ENCODE measurements around the gene THRSP. TPM values are rescaled to one million over a fixed set of nuclear protein-coding genes. Genes with fewer than 3 reads are reported as not detected.

Gene THRSP
- total and polyA plus RNA-seq, 2 donors from 2014 or later = 6.4 TPM; not detected in 1

DNA sequence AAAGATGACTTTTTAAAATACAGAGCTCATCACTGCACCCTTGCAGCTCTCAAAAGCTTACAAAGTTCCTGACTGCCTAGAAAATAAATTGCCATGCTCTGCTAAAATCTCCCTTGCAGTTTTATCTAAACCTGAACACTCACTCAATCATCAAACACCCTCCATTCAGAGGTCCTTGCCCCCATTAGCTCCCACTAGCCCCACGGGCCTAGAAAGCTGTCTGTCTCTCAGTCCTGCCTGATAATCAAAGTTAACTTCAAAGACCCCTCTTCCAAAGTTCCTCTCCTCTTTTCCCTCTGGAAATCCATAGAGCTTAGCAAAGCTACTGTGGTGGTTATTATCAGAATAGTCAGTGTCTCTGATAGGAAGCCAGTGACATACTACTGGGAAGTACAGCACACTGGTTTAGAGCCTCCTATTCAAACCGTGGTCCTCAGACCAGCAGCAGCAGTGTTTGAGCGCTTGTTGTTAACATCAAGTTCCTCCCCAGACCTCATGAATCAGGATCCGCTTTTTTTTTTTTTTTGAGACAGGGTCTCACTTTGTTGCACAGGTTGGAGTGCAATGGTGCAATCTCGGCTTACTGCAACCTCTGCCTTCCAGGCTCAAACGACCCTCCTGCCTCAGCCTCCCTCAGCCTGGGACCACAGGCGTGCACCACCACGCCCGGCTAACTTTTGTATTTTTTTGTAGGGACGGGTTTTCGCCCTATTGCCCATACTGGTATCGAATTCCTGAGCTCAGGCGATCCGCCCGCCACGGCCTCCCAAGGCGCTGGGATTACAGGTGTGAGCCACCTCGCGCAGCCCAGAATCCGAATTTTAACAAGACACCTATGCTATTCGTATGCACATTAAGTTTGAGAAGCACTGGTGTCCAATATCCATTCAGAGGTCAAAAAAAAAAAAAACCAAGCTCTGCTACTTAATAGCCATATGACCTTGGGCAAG, 14.8 kb downstream of the THRSP start:
- H3K9me3 ChIP-seq (ENCODE audit: control insufficient read depth in 2 of 3, insufficient read depth in 1 of 3, low read length in 3 of 3) = no peaks in the 10 kb centered on the region
- intact Hi-C loops (cut with DNase I) = no loop called here
- H3K36me3 ChIP-seq (ENCODE audit: control insufficient read depth in 2 of 3, insufficient read depth in 3 of 3, low read length in 3 of 3) = no peaks in the 10 kb centered on the region
- TF ChIP-seq, protein P1, sequence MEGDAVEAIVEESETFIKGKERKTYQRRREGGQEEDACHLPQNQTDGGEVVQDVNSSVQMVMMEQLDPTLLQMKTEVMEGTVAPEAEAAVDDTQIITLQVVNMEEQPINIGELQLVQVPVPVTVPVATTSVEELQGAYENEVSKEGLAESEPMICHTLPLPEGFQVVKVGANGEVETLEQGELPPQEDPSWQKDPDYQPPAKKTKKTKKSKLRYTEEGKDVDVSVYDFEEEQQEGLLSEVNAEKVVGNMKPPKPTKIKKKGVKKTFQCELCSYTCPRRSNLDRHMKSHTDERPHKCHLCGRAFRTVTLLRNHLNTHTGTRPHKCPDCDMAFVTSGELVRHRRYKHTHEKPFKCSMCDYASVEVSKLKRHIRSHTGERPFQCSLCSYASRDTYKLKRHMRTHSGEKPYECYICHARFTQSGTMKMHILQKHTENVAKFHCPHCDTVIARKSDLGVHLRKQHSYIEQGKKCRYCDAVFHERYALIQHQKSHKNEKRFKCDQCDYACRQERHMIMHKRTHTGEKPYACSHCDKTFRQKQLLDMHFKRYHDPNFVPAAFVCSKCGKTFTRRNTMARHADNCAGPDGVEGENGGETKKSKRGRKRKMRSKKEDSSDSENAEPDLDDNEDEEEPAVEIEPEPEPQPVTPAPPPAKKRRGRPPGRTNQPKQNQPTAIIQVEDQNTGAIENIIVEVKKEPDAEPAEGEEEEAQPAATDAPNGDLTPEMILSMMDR (IDR thresholded peaks at IDR 0.05; ENCODE audit: borderline replicate concordance, extremely low read depth, insufficient read depth) = no peak
- H3K27ac ChIP-seq (ENCODE audit: low read depth in 2 of 2, low read length in 2 of 2) = no peak overlapping the region
- no peaks in the 10 kb centered on the region for H3K27me3 ChIP-seq (ENCODE audit: control insufficient read depth, insufficient read depth, low read length)
- FAIRE-seq (no peak), DNase-seq (no peak)
- H3K4me1 ChIP-seq (ENCODE audit: control insufficient read depth in 2 of 3, insufficient read depth in 2 of 3, low read depth in 1 of 3, low read length in 3 of 3) = peaks cover 0 to 17% (median 7%) of the 10 kb centered on the region in 3 donors
- peak overlapping the region; percentile 79 to 85 (median 83) for H3K9ac ChIP-seq (ENCODE audit: low read length in 3 of 3)
- peak overlapping the region; percentile 89 to 98 (median 93) for H3K4me3 ChIP-seq (ENCODE audit: low read length in 3 of 3)

DNA sequence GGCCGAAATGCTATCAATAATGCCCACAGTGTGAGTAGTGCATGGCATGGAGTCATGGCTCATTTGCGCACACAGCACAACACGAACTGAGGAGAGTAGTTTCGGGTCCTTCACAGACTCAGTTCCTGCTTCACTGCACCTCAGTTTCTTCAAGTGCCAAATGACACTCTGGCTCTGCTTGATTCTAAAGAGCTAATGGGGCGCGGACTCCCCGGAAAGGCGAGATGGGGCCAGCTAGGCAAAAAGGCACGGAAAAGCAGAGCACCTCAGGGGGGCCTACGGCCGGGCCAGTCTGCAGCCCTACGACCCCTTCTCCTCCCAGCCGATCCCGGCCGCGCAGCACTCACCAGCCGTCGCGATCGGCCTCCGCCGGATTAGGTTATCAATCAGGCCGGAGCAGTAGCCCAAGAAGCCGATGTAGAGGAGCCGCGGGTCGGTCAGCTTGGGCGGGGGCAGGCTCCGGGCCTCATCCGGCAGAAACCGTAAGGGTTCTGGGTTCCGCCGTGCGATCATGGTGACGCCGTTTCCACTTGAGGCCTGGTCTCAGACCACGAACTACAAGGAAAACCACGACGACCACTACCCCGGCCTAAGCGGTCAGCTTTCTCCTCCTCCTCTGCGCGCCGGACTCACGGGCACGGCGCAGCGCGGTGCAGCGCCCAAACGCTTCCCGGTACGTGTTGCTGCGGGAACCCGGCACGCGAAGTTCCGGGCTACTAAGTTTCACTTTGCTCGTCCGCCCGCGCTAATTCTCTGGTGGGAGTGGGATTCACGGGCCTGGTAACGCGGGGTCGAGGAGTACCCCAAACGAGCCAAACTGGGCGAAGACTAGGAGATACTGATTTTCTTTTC, 15.8 kb downstream of the THRSP start, which contains the start of gene NDUFC2:
TSS of gene NDUFC2 (minus strand) at position 631 of the 852 bp plus-strand sequence. CDS start at position 513, 118 bp downstream.
- peak; percentile 83 to 93 (median 90) for DNase-seq
- no peaks in the 10 kb centered on the region for H3K27me3 ChIP-seq (ENCODE audit: control insufficient read depth, insufficient read depth, low read length)
- no peak for FAIRE-seq
- H3K4me1 ChIP-seq (ENCODE audit: control insufficient read depth in 2 of 3, insufficient read depth in 2 of 3, low read depth in 1 of 3, low read length in 3 of 3) = peaks cover 0 to 17% (median 7%) of the 10 kb centered on the region in 3 donors
- H3K4me3 ChIP-seq (ENCODE audit: low read length in 3 of 3) = peak within 1 kb of the TSS; percentile 89 to 98 (median 93)
- no peaks in the 10 kb centered on the region for H3K9me3 ChIP-seq (ENCODE audit: control insufficient read depth in 2 of 3, insufficient read depth in 1 of 3, low read length in 3 of 3)
- TF ChIP-seq, protein P1 (IDR thresholded peaks at IDR 0.05; ENCODE audit: borderline replicate concordance, extremely low read depth, insufficient read depth) = no peak
- peak within 1 kb of the TSS; percentile 79 to 85 (median 83) for H3K9ac ChIP-seq (ENCODE audit: low read length in 3 of 3)
- intact Hi-C loops (cut with DNase I) = no loop called here
- peak within 1 kb of the TSS; percentile 87 to 89 for H3K27ac ChIP-seq (ENCODE audit: low read depth in 2 of 2, low read length in 2 of 2)
- no peaks in the 10 kb centered on the region for H3K36me3 ChIP-seq (ENCODE audit: control insufficient read depth in 2 of 3, insufficient read depth in 3 of 3, low read length in 3 of 3)

DNA sequence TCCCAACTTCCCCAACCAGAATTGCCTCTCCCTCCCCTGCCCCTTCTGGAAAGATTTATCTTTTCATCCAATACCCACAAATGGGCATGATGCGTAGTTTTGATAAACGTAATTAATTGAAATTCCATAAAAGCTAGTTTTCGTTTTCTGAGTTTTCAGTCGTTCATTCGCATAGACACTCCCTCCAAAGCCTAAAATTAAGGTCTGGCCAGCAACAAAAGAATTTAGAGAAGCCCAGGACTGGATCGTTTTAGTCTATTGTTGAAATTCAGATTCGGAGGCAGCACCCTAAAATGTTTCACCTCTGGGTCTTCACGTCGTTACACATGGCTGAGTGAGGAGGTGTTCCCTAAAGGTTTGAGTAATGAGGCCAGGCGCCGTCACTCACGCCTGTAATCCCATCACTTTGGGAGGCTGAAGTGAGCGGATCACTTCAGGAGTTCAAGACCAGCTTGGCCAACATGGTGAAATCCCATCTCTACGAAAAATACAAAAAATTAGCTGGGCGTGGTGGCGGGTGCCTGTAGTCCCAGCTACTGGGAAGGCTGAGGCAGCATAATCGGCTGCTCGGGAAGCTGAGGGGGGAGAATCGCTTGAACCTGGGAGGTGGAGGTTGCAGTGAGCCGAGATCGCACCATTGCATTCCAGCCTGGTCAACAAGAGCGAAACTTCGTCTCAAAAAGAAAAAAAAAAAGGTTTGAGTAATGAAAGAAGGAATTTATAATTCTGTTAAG, 16.6 kb downstream of the THRSP start:
- no peaks in the 10 kb centered on the region for H3K36me3 ChIP-seq (ENCODE audit: control insufficient read depth in 2 of 3, insufficient read depth in 3 of 3, low read length in 3 of 3)
- H3K27me3 ChIP-seq (ENCODE audit: control insufficient read depth, insufficient read depth, low read length) = no peaks in the 10 kb centered on the region
- no peak for DNase-seq
- peaks cover 0 to 14% (median 7%) of the 10 kb centered on the region in 3 donors for H3K4me1 ChIP-seq (ENCODE audit: control insufficient read depth in 2 of 3, insufficient read depth in 2 of 3, low read depth in 1 of 3, low read length in 3 of 3)
- TF ChIP-seq, protein P1 (IDR thresholded peaks at IDR 0.05; ENCODE audit: borderline replicate concordance, extremely low read depth, insufficient read depth) = no peak
- H3K9me3 ChIP-seq (ENCODE audit: control insufficient read depth in 2 of 3, insufficient read depth in 1 of 3, low read length in 3 of 3) = no peaks in the 10 kb centered on the region
- peak overlapping the region; percentile 49 to 83 (median 79) for H3K9ac ChIP-seq (ENCODE audit: low read length in 3 of 3)
- H3K27ac ChIP-seq (ENCODE audit: low read depth in 2 of 2, low read length in 2 of 2) = peak overlapping the region; percentile 87 to 89
- intact Hi-C loops (cut with DNase I) = no loop called here
- H3K4me3 ChIP-seq (ENCODE audit: low read length in 3 of 3) = peak overlapping the region; percentile 89 to 98 (median 93)
- FAIRE-seq = no peak
